ENCODE results near the gene BCAN.
"Not testable (repeated sequence)": the region's sequence is repeated elsewhere in the genome, so short reads cannot be mapped to it uniquely, and the experiment has no call there.

The BCAN gene

GRCh38 chr1:156641761-156642264, at the start of gene BCAN:
Gene BCAN, plus strand, starts transcription at chr1:156642117. Its CDS starts 3,938 bp downstream, at chr1:156646055.
- no peak for DNase-seq

DNA sequence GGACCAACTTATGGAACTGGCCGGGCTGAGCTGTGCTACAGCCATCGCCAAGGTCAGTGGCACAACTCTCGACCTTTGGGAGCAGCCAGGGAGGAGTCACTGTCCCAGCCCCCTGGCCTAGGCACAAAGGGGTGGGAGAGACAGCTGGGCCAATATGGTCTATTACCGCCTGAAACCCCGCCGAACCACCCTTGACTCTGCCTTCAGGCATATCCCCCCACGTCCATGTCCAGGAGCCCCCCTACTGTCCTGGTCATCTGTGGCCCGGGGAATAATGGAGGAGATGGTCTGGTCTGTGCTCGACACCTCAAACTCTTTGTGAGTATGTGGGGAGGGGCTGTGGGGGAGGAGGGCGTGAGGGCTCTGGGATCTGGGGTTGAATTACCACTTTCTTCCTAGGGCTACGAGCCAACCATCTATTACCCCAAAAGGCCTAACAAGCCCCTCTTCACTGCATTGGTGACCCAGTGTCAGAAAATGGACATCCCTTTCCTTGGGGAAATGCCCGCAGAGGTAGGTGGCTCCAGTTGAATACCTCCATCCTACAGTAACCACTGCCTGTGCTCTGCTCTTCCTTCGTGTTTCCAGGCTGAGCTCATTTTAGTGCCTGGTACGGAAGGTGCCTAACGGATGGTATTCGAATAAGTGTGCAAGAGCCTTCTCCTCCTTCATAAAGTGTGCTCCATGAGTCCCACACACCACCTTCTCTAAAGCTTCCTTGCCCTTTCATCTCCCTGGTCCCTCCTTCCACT, 49.6 kb upstream of the BCAN start:
- DNase-seq, result no peak

- DNase-seq, result no peak
Measured at GRCh38 chr1:156592910-156593660, 48.8 kb upstream of the BCAN start.

DNA sequence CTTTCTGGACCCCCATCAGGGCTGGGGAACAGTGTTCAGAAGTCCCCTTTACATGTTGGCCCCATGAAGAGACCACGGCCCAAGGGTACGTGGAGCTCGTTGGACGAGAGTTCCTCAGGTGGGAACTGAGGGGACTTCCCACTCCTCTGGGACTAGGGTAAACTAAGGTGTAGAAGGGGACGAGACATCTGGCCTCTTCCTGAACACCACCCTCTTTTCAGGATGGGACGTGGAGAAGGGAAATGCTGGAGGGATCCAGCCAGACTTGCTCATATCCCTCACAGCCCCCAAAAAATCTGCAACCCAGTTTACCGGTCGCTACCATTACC, 48.3 kb upstream of the BCAN start:
- DNase-seq, result no peak

GRCh38 chr1:156594190-156594589, 47.7 kb upstream of the BCAN start:
- no peak for DNase-seq

DNA sequence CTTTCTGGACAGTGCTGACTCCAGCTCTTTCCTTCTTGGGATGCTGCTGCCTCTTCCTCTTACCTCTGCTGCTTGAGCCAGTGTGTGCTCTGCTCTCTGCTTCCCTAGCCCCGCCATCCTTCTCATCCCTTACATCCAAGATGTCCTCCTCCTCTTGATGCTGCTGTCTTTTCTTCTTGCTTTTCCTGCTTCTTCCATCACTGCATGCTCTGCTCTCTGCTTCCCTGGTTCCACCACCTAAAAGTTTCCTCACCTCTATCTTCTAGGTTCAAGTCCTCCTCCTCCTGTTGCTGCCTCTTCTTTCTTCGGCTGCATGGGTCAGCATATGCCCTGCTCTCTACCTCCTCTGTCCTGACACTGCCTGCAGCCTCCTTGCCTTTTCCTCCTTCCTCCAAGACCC, 46.9 kb upstream of the BCAN start:
- DNase-seq, result no peak

GRCh38 chr1:156596426-156596825, 45.5 kb upstream of the BCAN start:
- no peak for DNase-seq

DNA sequence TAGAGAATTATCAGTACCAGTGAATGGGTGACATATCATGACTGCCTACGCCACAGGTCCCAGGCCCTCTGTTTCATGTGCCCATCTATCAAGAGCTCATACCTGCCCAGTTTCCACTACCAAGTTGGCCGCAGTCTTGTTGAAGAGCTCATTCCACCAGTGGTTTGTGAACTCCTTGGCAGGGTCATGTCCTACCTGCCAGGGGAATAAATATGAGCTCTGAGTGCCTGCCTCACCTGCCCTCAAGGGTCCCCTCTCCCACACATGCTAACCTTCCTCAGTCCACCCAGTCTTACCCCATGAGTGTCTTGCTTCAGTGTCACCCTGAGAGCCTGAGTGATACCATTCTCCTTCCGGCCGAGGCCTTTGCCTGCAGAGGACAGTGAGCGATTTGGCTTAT, 43.8 kb upstream of the BCAN start:
- no peak for DNase-seq

- DNase-seq, result no peak
Measured at GRCh38 chr1:156598731-156599432, 43.0 kb upstream of the BCAN start.

- DNase-seq, result no peak
Measured at GRCh38 chr1:156599811-156600210, 42.1 kb upstream of the BCAN start.

DNA sequence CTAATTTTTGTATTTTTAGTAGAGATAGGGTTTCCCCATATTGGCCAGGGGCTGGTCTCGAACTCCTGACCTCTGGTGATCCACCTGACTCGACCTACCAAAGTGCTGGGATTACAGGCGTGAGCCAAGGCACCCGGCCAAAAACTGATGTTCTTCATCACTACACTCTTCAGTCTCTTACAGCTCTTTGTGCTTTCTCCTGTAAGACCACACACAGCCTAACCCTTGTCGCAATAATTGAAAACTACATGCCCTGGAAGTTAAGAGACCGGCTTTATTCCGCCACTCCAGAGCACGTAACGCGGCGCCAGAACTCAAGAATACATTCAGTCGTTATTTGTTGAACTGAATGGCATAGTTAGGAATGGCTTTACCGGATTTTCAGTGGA, 41.2 kb upstream of the BCAN start:
- no peak for DNase-seq

DNA sequence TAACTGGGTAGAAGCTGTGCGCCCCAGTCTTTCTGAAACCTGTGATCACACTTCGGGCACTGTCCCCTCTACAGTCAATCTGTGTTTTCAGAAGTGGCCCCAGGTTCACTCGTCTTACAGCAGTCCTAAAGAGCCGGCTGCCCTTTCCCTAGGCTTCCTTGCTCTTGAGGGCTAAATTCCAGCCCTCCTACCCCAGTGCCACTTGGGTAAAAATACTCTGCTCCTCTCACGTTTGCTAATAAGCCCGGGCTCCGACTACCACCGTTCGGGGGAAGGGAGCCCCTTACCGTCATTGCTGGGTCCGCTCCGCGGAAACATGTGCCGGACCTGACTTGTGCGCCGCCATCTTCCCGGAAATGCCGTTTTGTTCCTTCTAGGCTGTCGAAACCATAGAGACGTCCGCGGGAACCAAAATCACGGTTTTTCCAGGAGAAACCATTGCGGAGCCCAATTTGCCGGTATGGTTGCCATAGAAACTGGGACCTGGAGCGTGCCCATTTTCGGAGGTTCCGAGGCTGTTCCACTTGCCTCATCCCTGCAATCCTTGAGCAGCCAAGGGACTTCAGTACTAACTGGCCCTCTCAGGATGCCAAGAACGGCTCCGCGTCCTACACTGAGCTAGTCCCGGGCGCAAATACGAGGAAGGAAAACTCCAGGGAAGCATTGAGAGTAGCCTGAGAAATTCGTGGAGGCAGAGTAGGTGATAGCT, 40.6 kb upstream of the BCAN start, which contains the start of gene GPATCH4:
TSS of gene GPATCH4 (minus strand) at position 358 of the 709 bp plus-strand sequence.
- peak; percentile 93 for DNase-seq

- no peak for DNase-seq
Measured at GRCh38 chr1:156601892-156602291, 40.0 kb upstream of the BCAN start.

- no peak for DNase-seq
Measured at GRCh38 chr1:156602557-156602993, 39.3 kb upstream of the BCAN start.

GRCh38 chr1:156607344-156607743, 34.6 kb upstream of the BCAN start:
- DNase-seq, result not testable (repeated sequence)

- DNase-seq, result peak; percentile 66
Measured at GRCh38 chr1:156608036-156608674, 33.8 kb upstream of the BCAN start.

GRCh38 chr1:156608981-156609380, 32.9 kb upstream of the BCAN start:
- DNase-seq, result no peak

- not testable (repeated sequence) for DNase-seq
Measured at GRCh38 chr1:156610072-156610471, 31.8 kb upstream of the BCAN start.

- no peak for DNase-seq
Measured at GRCh38 chr1:156612666-156613065, 29.3 kb upstream of the BCAN start.

DNA sequence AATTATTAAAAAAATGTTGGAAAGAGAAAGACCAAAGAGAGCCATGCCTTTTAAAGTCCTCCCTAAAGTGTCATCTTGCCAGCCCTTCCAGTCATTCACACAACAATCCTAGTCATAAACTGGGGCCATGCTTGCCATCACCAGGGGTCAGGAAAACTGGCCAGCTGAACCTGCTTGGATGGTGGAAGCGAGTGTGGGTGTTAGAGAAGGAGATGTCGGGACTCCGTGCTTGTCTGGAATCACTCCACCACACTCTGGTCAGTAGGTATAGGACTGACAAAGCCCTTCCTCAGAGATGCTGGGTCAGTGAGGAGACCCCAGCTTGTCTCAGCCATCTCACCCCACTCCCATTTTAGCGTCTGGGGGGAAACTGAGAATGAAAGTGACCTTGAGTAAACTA, 26.0 kb upstream of the BCAN start:
- no peak for DNase-seq

DNA sequence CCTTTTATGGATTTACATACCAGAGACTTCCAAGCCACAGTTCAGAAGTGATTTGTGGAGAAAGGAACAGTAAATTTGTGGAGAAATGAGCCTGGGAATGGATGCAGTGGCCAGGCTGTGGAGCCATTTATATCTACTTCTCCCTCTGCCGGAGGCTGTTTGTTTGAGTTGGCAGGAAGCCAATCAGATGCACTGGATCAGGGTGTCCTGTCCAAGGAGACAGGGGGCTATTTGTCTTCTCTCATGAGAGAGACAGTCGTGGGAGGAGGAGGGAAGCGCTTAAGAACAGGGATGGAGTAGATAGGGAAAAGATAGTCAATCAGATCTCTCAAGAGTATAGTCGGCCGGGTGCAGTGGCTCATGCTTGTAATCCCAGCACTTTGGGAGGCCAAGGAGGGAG, 25.5 kb upstream of the BCAN start:
- DNase-seq, result peak; percentile 59

DNA sequence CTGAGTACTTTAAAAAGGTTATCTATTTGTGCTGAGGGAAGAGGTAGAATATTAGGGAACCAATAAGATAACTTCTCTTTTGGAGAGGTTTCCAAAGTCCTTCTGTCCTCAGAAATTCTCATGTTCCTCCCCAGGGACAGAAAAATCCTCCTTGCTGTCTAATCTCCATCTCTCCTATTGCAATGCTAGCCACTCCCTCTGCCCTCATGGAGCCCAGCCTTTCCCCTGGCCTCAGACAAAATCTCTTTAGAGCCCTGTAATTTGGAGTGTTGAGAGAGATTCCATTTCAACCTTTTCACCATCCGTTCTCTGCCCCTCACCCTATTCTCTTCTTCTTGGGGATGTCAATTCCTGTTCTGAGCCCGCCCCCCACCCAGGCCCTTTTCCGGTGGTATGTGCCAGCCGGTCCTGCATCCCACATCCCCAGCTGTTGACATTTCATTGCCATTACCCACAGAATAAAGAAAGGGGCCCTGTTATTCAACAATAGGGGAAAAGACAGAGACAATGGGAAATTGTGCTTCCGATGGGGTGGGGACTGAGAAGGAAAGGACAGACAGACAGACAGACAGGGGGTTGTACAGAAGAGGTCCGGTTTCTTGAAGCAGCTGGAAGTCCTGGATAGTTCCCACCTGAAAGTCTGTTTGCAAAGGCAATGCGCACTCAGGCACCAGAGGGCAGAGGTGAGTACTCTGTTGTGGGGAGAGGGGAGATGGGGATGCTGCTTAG, 22.9 kb upstream of the BCAN start, which contains the start of gene HAPLN2:
TSS of gene HAPLN2 (plus strand) at position 563 of the 729 bp plus-strand sequence. CDS start 4,076 bp downstream, outside the sequence.
- peak; percentile 20 for DNase-seq

Data from fibroblast of skin of right biceps (primary cell).